WTC11 (cell line): ENCODE results near the gene PTPN4.

Experiments
- CREM ChIP-seq: sonication (generic); formaldehyde crosslinking; IDR thresholded peaks from 2 replicates; pipeline ENCODE4 v1.8.1; 2022; ENCODE audit warnings: mild to moderate bottlenecking, missing genetic modification reagents, moderate library complexity
- TF ChIP-seq, protein P1 (sequence below): sonication (generic); formaldehyde crosslinking; IDR thresholded peaks from 2 replicates; pipeline ENCODE4 v1.8.0; 2023; ENCODE audit warnings: mild to moderate bottlenecking, missing genetic modification reagents

GRCh38 chr2:120018549-120018948, 258.8 kb downstream of the PTPN4 start:
- TF ChIP-seq, protein P1, sequence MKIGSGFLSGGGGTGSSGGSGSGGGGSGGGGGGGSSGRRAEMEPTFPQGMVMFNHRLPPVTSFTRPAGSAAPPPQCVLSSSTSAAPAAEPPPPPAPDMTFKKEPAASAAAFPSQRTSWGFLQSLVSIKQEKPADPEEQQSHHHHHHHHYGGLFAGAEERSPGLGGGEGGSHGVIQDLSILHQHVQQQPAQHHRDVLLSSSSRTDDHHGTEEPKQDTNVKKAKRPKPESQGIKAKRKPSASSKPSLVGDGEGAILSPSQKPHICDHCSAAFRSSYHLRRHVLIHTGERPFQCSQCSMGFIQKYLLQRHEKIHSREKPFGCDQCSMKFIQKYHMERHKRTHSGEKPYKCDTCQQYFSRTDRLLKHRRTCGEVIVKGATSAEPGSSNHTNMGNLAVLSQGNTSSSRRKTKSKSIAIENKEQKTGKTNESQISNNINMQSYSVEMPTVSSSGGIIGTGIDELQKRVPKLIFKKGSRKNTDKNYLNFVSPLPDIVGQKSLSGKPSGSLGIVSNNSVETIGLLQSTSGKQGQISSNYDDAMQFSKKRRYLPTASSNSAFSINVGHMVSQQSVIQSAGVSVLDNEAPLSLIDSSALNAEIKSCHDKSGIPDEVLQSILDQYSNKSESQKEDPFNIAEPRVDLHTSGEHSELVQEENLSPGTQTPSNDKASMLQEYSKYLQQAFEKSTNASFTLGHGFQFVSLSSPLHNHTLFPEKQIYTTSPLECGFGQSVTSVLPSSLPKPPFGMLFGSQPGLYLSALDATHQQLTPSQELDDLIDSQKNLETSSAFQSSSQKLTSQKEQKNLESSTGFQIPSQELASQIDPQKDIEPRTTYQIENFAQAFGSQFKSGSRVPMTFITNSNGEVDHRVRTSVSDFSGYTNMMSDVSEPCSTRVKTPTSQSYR (CRISPR knock-in tag): no peak
- no peak for TF ChIP-seq CREM (CRISPR knock-in tag)
